K562 (cell line): ENCODE data around the gene LMLN. TPM values are rescaled to one million over a fixed set of nuclear protein-coding genes. Genes with fewer than 3 reads are reported as not detected.

ENCODE experiments used
- ERF ChIP-seq: fragments of 450-650 bp; formaldehyde crosslinking; IDR thresholded peaks from 2 replicates; pipeline ENCODE4 v1.4.0; 2020; ENCODE audit warnings: mild to moderate bottlenecking, mixed read lengths
- FOXA3 ChIP-seq, 2 experiments: fragments of 450-650 bp in 1 of 2; sonication (generic) in 1 of 2; formaldehyde crosslinking; IDR thresholded peaks in 1 of 2; conservative IDR thresholded peaks in 1 of 2; 2 replicates each; pipeline versions ENCODE4 v1.4.0 to v1.8.0; 2020 to 2022; ENCODE audit warnings: mild to moderate bottlenecking in 2 of 2, missing genetic modification reagents in 1 of 2
- KDM5B ChIP-seq: fragments of 200-600 bp; sonication (generic); IDR thresholded peaks from 2 replicates; pipeline ENCODE4 v1.6.1; 2012; ENCODE audit warnings: low read depth, mild to moderate bottlenecking, moderate library complexity, low read length, control low read depth, inconsistent platforms; ENCODE audit not compliant: insufficient replicate concordance
- NFRKB ChIP-seq: fragments of 450-650 bp; IDR thresholded peaks from 2 replicates; pipeline ENCODE4 v1.6.1; 2016; ENCODE audit warnings: low read depth
- PHF8 ChIP-seq: fragments of 200-600 bp; sonication (generic); IDR thresholded peaks from 2 replicates; pipeline ENCODE4 v1.6.1; 2012; ENCODE audit warnings: mixed run types, mild to moderate bottlenecking, inconsistent platforms, low read length, moderate library complexity, borderline replicate concordance
- SMAD2 ChIP-seq: fragments of 150-350 bp; IDR thresholded peaks from 2 replicates; pipeline ENCODE4 v1.6.1; 2014; ENCODE audit warnings: low read depth, mild to moderate bottlenecking, low read length
- U2AF1 ChIP-seq: fragments of 200-400 bp; formaldehyde crosslinking; optimal IDR thresholded peaks from 2 replicates; pipeline ENCODE3; 2017; ENCODE audit warnings: mild to moderate bottlenecking, low read depth, low read length, moderate library complexity
- XRCC5 ChIP-seq: fragments of 200-400 bp; formaldehyde crosslinking; IDR thresholded peaks from 2 replicates; pipeline ENCODE4 v1.6.1; 2017; ENCODE audit warnings: low read depth, mild to moderate bottlenecking, low read length
- ZBTB17 ChIP-seq: fragments of 450-650 bp; formaldehyde crosslinking; IDR thresholded peaks from 2 replicates; pipeline ENCODE4 v1.4.0; 2020; ENCODE audit warnings: mild to moderate bottlenecking
- ZFX ChIP-seq: sonication (generic); formaldehyde crosslinking; IDR thresholded peaks from 2 replicates; pipeline ENCODE4 v1.8.0; 2022; ENCODE audit warnings: mild to moderate bottlenecking, missing genetic modification reagents, moderate library complexity
- ZKSCAN8 ChIP-seq: fragments of 200-800 bp; sonication (Bioruptor generic); IDR thresholded peaks from 2 replicates; pipeline ENCODE4 v1.6.1; 2016; ENCODE audit warnings: missing genetic modification characterization, missing compliant biosample characterization
- ZNF232 ChIP-seq: sonication (generic); formaldehyde crosslinking; IDR thresholded peaks from 2 replicates; pipeline ENCODE4 v1.8.0; 2022; ENCODE audit warnings: mild to moderate bottlenecking, missing genetic modification reagents
- ZNF589 ChIP-seq: fragments of 200-800 bp; sonication (Bioruptor generic); IDR thresholded peaks from 2 replicates; pipeline ENCODE4 v1.6.1; 2016; ENCODE audit warnings: low read depth, missing genetic modification characterization, missing compliant biosample characterization
- ZNF707 ChIP-seq: fragments of 250-450 bp; sonication (Bioruptor Pico); conservative IDR thresholded peaks from 2 replicates; pipeline ENCODE4 v1.8.0; 2022; ENCODE audit warnings: inconsistent platforms, mild to moderate bottlenecking, moderate library complexity
- ZSCAN32 ChIP-seq: fragments of 450-650 bp; formaldehyde crosslinking; IDR thresholded peaks from 2 replicates; pipeline ENCODE4 v1.4.0; 2020; ENCODE audit warnings: mild to moderate bottlenecking, moderate library complexity
- polyA plus RNA-seq, 8 experiments: library from polyadenylated mRNA; depleted of rRNA in 4 of 8; stranded (reverse) in 5 of 8; unstranded in 3 of 8; fragments of >200 nt; fragmentation: Nextera tagmentation in 2 of 8; fragmentation: Illumina TruSeq in 1 of 8; extraction: Ambion mirVana in 2 of 8; extraction: Trizol in 1 of 8; gene quantifications; 2 replicates each; pipeline versions ENCODE4 v1.2.1 to v1.2.3, GENCODE V29; 2011 to 2014; ENCODE audit warnings: inconsistent platforms in 1 of 8, missing spikeins in 1 of 8
- total RNA-seq, 7 experiments: library from RNA; depleted of rRNA in 6 of 7; stranded (reverse); fragments of >200 nt in 6 of 7; fragmentation: Illumina TruSeq in 2 of 7; extraction: Trizol in 2 of 7; gene quantifications; 2 replicates each; pipeline versions ENCODE4 v1.2.1 to v1.2.3, GENCODE V29; 2011 to 2021; ENCODE audit warnings: low replicate concordance in 1 of 7
- TF ChIP-seq, protein P1 (sequence below): fragments of 250-450 bp; sonication (Bioruptor Pico); IDR thresholded peaks from 2 replicates; pipeline ENCODE4 v1.5.0; 2021; ENCODE audit warnings: mild to moderate bottlenecking, moderate library complexity
- TF ChIP-seq, protein P2 (sequence below), 3 experiments: fragments of 200-800 bp in 1 of 3; fragments of 250-450 bp in 1 of 3; fragments of 450-650 bp in 1 of 3; sonication (Bioruptor Pico) in 1 of 3; sonication (Bioruptor generic) in 1 of 3; formaldehyde crosslinking in 1 of 3; IDR thresholded peaks; 2 replicates each; pipeline versions ENCODE4 v1.6.1 to v1.8.0; 2016 to 2022; ENCODE audit warnings: mild to moderate bottlenecking in 2 of 3, missing genetic modification characterization in 2 of 3, missing compliant biosample characterization in 1 of 3, moderate library complexity in 1 of 3
- TF ChIP-seq, protein P3 (sequence below): sonication (generic); formaldehyde crosslinking; IDR thresholded peaks from 2 replicates; pipeline ENCODE4 v1.8.0; 2022; ENCODE audit warnings: mild to moderate bottlenecking, low read depth, missing genetic modification reagents

LMLN gene
- total and polyA plus RNA-seq, 9 of the 15 experiments (the other 6 are each of a cell fraction or from before 2014, with no cell fraction given) = 2.2 to 15.9 (median 6.9) TPM

DNA sequence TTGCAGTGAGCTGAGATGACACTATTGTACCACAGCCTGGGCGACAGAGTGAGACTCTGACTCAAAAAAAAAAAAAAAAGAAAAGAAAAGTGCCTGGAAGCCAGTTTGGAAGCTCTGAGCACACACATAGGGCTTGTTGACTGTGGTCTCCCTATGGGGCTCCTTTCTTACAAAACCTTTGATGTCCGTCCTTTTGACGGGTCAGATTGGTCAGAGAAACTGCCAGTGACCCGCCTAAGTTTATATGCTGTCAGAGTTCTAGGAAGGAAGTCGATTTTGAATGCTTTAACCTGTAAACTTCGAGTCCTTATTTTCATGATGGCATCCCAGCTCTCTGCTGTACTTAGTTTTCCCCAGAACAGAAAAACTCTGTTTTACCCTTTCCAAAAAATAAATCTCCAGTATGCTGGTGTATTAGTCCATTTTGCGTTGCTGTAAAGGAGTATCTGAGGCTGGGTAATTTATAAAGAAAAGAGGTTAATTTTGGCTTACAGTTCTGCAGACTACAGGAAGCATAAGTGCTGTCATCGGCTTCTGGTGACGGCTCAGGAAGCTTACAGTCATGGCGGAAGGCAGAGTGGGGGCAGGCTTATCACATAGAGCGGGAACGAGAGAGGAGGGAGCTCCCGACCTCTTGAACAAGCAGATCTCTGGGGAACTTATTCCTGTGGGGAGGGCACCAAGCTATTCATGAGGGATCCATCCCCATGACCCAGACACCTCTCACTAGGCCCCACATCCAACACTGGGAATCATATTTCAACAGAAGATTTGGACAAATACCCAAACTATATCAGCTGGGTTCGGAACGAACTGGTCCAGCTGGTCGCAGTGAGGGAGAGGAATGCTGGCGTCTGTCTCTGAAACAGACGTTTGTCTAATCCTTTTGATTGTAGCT lies 72.3 kb downstream of the LMLN start (continued):
- TF ChIP-seq ZNF707 (CRISPR knock-in tag) (no peak), ZSCAN32 (CRISPR knock-in tag) (no peak), U2AF1 (no peak), KDM5B (peak; percentile 39), PHF8 (peak; percentile 27; the same call in 1 of the 2 replicates), FOXA3 (CRISPR knock-in tag; conservative IDR thresholded peaks at IDR 0.05 in 1 of 2, IDR thresholded peaks at IDR 0.05 in 1 of 2) (no peak), ZKSCAN8 (CRISPR knock-in tag) (peak; percentile 56; the same call in 1 of the 2 replicates), ERF (CRISPR knock-in tag) (no peak), ZNF589 (no peak), NFRKB (peak; percentile 81), ZFX (CRISPR knock-in tag) (peak; percentile 62), ZNF232 (CRISPR knock-in tag) (no peak), XRCC5 (no peak), SMAD2 (no peak), ZBTB17 (peak; percentile 43; the same call in 1 of the 2 replicates)
- TF ChIP-seq, protein P1, sequence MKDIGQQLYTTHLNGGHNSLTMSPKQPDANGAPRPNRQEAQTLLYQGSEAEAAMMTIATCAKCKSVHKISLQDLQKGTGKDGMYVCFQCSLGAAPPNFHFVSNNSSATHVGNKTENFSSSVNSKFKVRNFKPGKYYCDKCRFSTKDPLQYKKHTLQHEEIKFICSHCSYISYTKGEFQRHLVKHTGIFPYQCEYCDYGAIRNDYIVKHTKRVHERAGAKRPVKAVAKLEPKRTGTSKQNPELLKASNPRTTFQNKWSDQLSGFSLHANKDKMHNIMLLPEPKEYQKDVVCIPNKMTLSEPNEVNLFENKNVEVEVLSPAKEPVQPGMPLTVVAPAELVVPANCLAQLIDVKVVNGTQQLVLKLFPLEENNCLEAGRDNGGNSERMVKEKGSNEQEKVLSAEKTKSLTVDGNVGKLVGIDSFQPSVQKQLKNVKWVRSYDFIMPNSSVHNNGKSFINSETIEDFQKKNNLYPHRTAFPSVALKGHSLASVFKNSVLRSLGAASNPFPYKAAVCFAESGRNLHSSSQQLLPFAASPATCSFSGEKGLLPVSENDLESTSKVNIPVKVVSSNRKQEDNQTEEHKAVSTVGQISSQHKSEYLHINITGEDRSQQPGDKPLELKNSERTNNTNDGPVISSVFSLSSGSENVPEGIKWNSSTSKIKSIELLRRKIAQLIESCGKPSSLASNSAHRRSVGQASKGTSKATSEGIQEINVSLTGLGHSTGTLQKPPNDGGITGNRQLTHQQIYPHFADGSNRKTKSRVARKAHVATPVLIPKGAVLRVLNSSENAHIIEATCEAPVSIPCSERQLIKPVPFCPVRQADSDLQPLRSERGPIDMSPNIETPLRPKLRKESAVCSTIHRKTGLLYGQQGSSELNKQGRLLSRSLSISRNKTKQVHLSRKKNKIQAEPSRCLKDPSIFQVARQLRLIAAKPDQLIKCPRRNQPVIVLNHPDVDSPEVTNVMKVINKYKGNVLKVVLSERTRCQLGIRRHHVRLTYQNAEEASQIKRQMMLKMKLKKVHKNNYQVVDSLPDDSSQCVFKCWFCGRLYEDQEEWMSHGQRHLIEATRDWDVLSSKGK (CRISPR knock-in tag) = no peak
- TF ChIP-seq, protein P2, sequence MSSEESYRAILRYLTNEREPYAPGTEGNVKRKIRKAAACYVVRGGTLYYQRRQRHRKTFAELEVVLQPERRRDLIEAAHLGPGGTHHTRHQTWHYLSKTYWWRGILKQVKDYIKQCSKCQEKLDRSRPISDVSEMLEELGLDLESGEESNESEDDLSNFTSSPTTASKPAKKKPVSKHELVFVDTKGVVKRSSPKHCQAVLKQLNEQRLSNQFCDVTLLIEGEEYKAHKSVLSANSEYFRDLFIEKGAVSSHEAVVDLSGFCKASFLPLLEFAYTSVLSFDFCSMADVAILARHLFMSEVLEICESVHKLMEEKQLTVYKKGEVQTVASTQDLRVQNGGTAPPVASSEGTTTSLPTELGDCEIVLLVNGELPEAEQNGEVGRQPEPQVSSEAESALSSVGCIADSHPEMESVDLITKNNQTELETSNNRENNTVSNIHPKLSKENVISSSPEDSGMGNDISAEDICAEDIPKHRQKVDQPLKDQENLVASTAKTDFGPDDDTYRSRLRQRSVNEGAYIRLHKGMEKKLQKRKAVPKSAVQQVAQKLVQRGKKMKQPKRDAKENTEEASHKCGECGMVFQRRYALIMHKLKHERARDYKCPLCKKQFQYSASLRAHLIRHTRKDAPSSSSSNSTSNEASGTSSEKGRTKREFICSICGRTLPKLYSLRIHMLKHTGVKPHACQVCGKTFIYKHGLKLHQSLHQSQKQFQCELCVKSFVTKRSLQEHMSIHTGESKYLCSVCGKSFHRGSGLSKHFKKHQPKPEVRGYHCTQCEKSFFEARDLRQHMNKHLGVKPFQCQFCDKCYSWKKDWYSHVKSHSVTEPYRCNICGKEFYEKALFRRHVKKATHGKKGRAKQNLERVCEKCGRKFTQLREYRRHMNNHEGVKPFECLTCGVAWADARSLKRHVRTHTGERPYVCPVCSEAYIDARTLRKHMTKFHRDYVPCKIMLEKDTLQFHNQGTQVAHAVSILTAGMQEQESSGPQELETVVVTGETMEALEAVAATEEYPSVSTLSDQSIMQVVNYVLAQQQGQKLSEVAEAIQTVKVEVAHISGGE (CRISPR knock-in tag; IDR thresholded peaks at IDR 0.05) = peak in 1 of 3 experiments; percentile 64; a peak in 1 of 6 replicates
- TF ChIP-seq, protein P3, sequence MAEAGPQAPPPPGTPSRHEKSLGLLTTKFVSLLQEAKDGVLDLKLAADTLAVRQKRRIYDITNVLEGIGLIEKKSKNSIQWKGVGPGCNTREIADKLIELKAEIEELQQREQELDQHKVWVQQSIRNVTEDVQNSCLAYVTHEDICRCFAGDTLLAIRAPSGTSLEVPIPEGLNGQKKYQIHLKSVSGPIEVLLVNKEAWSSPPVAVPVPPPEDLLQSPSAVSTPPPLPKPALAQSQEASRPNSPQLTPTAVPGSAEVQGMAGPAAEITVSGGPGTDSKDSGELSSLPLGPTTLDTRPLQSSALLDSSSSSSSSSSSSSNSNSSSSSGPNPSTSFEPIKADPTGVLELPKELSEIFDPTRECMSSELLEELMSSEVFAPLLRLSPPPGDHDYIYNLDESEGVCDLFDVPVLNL = no peak
